Stimulated activated CD4-positive, alpha-beta T cell treated with anti-CD3 and anti-CD28 coated beads, Interleukin-4, amount 100 ng/mL, for 48 hours (primary cell): ENCODE data around the gene CLSTN2.

Experiments
- DNase-seq, 2 donors: peaks; one replicate each; pipeline ENCODE4 v3.0.0-alpha.2; 2020; ENCODE audit warnings: low read depth in 2 of 2

The CLSTN2 gene

DNA sequence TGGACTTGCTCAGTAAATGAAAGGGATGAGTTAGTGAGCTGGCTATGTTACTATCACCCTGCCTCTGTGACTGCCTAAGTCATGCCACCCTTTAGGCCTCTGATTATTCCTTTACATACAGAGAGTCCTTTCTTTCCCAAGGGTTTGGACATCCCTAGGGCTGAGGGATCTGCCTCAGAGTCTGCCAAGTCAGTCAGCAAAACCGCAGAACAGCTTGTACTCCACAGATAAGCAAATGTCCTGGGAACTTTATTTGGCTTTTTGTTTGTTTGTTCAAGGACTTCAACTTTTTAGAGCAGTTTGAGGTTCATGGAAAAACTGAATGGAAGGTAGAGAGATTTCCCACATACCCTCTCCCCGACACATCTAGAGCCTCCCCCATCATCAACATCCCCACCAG lies 660.3 kb downstream of the CLSTN2 start:
- no peak for DNase-seq

DNA sequence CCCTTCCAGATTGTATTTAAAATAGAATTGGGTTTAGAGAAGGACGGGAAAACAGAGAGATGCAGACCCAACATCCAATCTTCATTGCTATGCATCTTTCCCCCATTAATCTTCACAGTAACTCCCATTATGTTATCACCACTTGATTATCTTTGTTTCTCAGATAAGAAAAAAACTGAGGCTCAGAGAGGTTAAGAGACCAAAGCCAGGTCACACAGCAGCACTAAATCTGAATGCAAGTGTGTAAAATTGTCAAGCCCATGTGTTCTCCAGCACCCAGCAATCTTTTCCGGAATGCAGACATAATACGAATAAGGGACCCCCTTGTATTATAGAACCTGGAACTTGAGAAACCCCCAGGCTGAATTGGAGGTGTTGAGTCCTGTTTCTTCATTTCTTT lies 662.4 kb downstream of the CLSTN2 start:
- DNase-seq = no peak

DNA sequence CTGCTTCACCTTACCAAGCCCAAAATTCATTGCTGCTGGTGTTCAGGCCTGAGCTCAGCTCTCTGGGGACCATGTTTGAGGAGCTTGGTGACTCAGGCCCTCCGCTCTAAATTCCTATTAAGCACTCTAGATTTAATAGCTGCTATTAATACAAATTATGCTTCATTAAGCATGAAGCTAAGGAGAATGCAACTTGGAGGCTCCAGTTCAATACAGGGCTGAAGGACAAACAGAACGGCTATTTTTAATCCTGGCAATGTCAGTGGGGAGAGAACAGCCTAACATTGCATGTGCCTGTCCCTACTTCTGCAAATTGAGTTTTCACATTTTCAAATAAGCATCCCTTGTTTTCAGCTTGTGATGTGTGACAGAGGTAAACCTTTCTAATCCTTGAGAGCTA lies 662.8 kb downstream of the CLSTN2 start:
- DNase-seq = no peak

DNA sequence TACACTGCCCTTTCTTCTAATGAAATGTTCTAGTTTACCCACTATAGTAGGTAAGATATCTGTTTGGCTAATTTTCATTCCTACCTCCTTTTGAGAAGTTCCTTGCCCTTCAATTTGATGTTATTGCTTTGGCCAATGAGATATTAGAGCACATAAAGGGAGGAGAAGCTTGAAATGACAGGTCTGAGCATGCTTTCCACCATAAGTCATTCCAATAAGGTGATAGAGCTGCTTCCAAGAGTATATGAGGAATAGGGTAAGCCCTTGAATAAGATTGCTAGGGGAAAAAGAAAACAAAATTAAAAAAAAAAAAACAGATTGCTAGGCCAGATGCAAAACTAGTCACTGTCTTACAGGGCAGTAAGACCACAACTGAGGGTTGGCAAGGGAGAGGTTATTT lies 664.0 kb downstream of the CLSTN2 start:
- no peak for DNase-seq

DNA sequence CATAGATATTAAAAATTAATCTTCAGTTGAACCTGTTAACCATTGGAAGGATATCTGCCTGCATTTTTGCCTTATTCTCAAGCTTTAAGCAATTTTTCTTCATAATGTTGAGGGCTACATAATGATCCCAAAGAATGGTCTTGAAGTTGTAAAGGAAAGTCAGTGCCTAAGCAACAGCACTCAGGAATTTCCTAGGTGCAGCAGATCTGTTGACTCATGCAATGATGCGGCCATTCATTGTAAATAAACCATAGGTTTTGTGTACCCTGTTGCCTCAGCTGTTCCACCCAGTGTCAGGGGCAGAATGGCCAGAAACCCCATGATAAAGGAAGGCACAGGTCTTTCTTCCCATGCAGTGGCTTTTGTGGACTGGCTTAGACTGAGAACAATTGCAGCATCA lies 664.5 kb downstream of the CLSTN2 start:
- DNase-seq = no peak

DNA sequence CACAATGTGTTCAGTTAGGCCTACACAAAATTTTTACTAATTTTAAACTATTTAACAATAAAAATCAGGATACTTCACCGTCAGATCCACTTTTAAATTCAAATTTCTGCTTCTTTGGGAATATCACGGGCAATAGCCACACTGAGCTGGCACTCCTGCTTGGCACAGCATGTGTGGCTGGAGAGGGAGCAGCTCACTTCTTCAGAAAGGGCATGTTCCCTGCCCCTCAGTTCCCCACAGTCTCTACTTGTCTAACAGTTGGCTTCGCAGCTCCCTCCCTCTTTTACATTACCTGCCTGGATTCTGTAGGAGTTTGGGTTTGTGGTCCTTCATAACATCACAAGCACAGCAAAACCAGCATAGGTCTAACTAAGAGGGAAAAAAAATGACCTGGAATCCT lies 666.9 kb downstream of the CLSTN2 start:
- DNase-seq = no peak

DNA sequence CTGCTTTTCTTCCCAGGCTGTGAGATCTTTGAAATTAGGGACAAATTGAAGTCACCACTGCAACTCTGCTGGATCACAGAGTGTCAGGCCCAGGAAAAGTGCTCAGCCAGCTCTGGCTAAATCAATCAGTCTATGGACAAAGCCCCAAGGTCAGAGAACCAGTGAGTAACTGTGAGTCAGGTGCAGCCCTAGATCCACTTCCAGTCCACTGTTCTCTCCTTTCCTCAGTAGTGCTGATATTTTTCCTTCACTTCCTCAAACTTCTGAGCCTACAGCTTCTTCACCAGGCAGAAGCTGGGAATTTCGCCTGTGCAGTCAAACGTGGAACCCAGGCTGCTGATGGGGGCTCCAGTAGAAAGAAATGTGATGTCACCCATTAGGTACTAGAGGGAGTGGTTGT lies 667.8 kb downstream of the CLSTN2 start:
- DNase-seq = no peak

DNA sequence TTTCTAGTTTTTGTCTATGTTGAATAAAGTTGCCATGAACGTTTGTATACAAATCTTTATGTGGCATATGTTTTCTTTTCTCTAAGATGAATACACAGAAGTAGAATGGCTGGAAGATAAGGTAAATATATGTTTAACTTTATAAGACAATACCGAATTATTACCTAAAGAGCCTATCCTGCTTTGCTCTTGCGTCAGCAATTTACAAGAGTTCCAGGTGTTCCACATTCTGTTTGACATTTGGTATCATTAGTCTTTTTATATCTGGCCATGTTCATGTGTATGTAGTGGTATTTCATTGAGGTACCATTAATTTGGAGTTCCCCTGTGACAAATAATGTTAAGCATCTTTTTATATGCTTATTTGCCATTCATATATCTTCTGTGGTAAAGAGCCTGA lies 668.8 kb downstream of the CLSTN2 start:
- DNase-seq = no peak

DNA sequence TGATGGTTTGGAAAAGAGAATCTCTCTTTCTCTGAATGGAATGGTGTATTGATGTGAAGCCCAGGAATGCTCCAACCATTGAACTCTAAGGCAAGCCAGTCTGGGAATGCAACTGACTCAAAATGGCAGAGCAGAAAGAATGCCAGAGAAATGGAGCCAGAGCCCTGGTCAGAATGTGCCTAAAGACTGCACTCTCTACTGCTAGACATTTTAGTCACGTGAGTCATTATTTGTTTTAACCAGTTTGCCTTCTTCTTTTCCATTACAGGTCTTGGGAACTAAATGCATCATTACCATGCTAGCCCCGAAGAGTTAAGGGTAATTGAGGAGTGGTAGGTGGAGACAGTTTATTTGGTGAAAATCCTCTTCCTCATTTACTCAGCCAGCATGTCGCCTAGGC lies 675.6 kb downstream of the CLSTN2 start:
- DNase-seq = no peak

DNA sequence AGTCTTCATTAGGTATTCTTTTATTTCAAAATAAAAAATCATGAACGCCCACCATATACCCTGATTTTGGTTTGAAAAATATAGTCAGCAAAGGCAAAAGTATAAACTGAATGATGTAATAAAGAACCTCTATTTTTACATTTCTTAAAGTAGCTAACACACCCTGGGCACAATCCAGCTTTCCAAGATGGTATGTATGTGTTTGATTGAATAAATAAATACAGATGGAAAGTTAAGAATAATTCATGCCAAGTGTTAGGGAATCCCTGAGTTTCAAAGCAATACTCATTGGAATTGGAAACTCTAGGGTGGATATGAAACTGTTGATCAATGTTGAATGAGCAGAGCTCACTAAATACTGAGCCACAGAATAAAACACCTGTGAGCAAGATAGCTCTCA lies 679.0 kb downstream of the CLSTN2 start:
- DNase-seq = no peak

DNA sequence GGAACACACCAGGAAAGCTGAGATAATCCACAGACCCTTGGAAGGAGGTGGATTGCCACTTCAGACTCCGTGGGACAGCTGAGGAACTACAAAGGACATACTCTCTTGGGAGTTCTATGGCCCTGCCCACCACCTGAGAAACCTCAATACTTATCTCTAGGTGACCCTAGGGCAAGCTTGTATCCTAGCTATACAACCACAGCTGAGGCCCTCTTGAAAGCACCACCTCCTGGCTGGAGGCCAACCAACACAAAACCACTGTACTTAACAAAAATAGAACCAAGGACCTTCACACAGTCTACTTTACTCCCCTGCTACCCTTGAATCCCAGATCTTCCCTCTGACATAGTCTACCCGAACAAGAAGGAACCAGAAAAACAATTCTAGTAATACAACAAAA lies 682.1 kb downstream of the CLSTN2 start:
- DNase-seq = no peak

DNA sequence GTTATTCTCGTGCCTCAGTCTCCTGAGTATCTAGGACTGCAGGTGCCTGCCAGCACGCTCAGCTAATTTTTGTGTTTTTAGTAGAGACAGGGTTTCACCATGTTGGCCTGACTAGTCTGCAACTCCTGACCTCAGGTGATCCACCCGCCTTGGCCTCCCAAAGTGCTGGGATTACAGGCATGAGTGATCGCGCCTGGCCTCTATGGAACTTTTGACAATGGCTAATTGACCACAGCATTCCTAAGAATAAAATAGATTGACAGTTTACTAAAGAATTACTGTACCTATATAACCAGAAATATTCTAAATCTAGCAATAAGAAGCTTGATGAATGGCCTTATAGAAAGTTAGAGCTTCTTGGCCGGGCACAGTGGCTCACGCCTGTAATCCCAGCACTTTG lies 691.9 kb downstream of the CLSTN2 start:
- no peak for DNase-seq
